Tibial nerve (tissue), 4 donors: ENCODE measurements around the gene TMA7. TPM values are rescaled to one million over a fixed set of nuclear protein-coding genes. Genes with fewer than 3 reads are reported as not detected.
A peak's percentile ranks its signal among the peaks of the same experiment; 100 is the strongest.

ENCODE experiments used
- DNase-seq, 2 donors: peaks; one replicate each; pipeline ENCODE4 v3.0.0-alpha.2; 2019; ENCODE audit warnings: low spot score in 2 of 2
- H3K27ac ChIP-seq, 4 donors: fragments of 200-600 bp; sonication (generic) in 3 of 4; one replicate each; pipeline ENCODE4 v1.5.1; 2017 to 2019; ENCODE audit warnings: mild to moderate bottlenecking in 1 of 4
- H3K27me3 ChIP-seq, 2 donors: fragments of 200-600 bp; sonication (generic) in 1 of 2; one replicate each; pipeline versions ENCODE4 v1.5.1 to v1.6.0; 2017 to 2019
- H3K36me3 ChIP-seq, 3 donors: fragments of 200-600 bp; sonication (generic); one replicate each; pipeline ENCODE4 v1.5.1; 2018 to 2019
- H3K4me1 ChIP-seq, 4 donors: fragments of 200-600 bp; sonication (generic) in 3 of 4; one replicate each; pipeline ENCODE4 v1.5.1; 2017 to 2019
- H3K4me3 ChIP-seq, 4 donors: fragments of 200-600 bp; sonication (generic) in 3 of 4; one replicate each; pipeline ENCODE4 v1.5.1; 2017 to 2019; ENCODE audit warnings: mild to moderate bottlenecking in 1 of 4, moderate library complexity in 1 of 4
- H3K9me3 ChIP-seq, 4 donors: fragments of 200-600 bp; sonication (generic) in 3 of 4; one replicate each; pipeline ENCODE4 v1.5.1; 2017 to 2019
- EP300 ChIP-seq, 2 donors: sonication (generic); formaldehyde crosslinking; IDR thresholded peaks; one replicate each; pipeline ENCODE4 v1.6.1; 2017; ENCODE audit warnings: antibody characterized with exemption in 2 of 2, mild to moderate bottlenecking in 1 of 2
- POLR2A ChIP-seq, 2 donors: fragments of 450-650 bp; IDR thresholded peaks; one replicate each; pipeline ENCODE4 v1.6.1; 2017; ENCODE audit warnings: antibody characterized with exemption in 2 of 2, mild to moderate bottlenecking in 2 of 2, moderate library complexity in 2 of 2
- WGBS, 2 donors: methylation state at CpG; one replicate each; pipeline ENCODE4 v1.1.5; 2018; 5-methylcytosine and 5-hydroxymethylcytosine counted together
- total RNA-seq, 4 donors: library from RNA; depleted of rRNA; stranded (reverse); fragments of >200 nt; gene quantifications; one replicate each; pipeline ENCODE4 v1.1.0, GENCODE V29; 2016
- TF ChIP-seq, protein P1 (sequence below), 5 experiments: fragments of 200-600 bp in 3 of 5; fragments of 450-650 bp in 2 of 5; sonication (generic) in 3 of 5; IDR thresholded peaks; one replicate each; pipeline ENCODE4 v1.5.1; 2016 to 2019; ENCODE audit warnings: antibody characterized with exemption in 5 of 5, mild to moderate bottlenecking in 3 of 5, moderate library complexity in 2 of 5

Gene TMA7
- total RNA-seq, 4 donors from 2014 or later = 212 to 380 (median 291) TPM

DNA sequence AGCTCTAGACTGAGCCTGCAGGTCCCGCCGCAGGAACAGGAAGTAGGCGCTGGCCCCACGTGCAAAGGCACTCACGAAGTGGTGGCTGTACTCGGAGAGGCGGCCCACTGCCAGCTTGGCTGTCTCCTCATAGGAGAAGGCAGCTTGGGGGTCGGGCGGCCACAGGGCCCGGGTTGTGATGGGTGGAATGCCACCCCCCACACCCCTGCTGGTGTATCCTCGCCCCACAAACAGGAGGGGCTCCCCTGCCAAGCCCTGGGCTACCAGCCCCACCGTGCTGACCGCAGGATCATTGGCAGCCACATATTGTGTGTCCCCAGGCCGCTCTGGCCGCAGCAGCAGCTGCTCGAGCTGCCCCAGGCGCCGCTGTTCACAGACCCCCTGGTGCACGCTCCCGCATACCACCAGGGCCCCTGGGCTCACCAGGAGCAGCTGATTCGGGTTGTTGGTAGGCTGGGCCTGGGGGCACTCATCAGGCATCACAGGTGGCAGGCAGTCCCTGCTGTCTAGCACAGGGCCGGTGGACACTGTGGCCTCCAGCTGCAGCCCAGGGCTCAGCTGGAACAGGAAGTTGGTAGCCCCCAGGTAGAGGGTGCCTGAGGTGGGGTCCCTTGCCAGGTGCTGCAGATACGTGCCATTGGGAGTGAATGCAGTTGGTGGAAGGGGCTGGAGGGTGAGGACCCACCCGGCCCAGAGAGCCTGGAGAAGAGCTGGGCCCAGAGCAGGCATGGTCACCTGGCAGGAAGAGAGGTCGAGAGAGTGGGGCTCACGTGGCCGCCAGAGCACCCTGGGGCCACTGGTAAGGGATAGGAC is 16.0 kb upstream of the TMA7 start:
- Histone ChIP-seq H3K27ac (peak overlapping the region; percentile 95 to 98 (median 96)), H3K27me3 (no peaks in the 10 kb centered on the region), H3K4me3 (no peak overlapping the region), H3K9me3 (no peaks in the 10 kb centered on the region), H3K4me1 (peaks cover 0 to 80% (median 37%) of the 10 kb centered on the region in 4 donors), H3K36me3 (peaks cover 0 to 48% (median 3%) of the 10 kb centered on the region in 3 donors)
- DNase-seq = no peak
- 85 to 91% methylated on average over 14 to 26 of the region's 27 CpGs for WGBS, 2 donors
- TF ChIP-seq EP300 (IDR thresholded peaks at IDR 0.05) (no peak), POLR2A (IDR thresholded peaks at IDR 0.05) (no peak)

DNA sequence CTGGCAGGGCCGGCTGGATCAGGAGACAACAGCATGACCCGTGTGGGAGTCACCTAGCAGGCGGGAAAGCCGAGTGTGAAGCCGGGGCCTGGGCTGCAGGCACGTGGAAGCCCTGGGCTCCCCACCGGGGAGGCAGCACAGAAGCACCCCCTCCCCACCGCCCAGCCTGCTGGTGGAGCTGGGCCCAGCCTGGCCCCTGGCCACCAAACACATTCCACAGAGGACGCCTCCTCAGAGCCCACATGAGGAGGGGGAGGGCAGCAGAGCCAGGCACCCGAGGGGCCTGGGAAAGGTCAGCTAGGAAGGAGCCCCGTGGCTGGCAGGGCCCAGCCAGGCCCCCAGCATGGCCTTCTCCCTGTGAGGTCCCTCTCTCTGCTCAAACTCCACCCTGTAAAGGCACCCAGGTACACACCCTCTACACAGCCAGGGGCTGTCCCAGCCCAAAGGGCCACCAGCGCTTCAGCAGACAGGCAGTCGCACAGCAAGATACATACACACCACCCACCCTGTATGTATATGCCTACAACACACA is 14.7 kb upstream of the TMA7 start:
- Histone ChIP-seq H3K36me3 (peaks cover 0 to 36% (median 3%) of the 10 kb centered on the region in 3 donors), H3K27me3 (no peaks in the 10 kb centered on the region), H3K9me3 (no peaks in the 10 kb centered on the region), H3K4me3 (peak overlapping the region in 1 of 4 donors; percentile 13), H3K4me1 (peaks cover 0 to 87% (median 39%) of the 10 kb centered on the region in 4 donors), H3K27ac (peak overlapping the region; percentile 95 to 98 (median 96))
- TF ChIP-seq POLR2A (IDR thresholded peaks at IDR 0.05) (no peak), EP300 (IDR thresholded peaks at IDR 0.05) (no peak)
- TF ChIP-seq, protein P1, sequence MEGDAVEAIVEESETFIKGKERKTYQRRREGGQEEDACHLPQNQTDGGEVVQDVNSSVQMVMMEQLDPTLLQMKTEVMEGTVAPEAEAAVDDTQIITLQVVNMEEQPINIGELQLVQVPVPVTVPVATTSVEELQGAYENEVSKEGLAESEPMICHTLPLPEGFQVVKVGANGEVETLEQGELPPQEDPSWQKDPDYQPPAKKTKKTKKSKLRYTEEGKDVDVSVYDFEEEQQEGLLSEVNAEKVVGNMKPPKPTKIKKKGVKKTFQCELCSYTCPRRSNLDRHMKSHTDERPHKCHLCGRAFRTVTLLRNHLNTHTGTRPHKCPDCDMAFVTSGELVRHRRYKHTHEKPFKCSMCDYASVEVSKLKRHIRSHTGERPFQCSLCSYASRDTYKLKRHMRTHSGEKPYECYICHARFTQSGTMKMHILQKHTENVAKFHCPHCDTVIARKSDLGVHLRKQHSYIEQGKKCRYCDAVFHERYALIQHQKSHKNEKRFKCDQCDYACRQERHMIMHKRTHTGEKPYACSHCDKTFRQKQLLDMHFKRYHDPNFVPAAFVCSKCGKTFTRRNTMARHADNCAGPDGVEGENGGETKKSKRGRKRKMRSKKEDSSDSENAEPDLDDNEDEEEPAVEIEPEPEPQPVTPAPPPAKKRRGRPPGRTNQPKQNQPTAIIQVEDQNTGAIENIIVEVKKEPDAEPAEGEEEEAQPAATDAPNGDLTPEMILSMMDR (IDR thresholded peaks at IDR 0.05) = no peak
- 24 to 42% methylated on average over 11 to 13 of the region's 13 CpGs for WGBS, 2 donors
- DNase-seq = no peak

DNA sequence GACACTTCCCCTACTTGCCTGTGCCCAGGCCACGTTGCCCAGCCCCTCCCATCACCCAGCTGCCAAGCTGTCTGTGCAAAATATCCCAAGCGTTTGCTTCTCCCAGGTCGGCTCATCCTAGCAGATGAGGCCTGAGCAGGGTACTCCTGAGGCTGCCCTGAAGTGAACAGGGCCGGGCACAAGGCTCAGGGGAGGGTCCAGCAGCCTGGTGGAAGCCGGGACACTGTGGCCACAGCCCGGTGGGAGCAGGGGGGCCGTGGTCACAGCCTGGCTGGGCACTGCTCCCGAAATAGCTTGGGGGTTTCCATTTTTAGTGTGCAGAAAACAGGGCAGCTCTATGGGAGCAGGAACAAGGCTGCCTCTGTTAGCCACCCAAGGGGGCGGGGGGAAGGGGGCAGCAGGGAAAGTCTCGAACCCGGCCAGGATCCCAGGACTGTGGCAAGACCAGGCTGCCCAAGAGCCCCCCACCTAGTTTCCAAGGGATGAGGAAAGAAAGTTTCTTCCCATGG is 13.6 kb upstream of the TMA7 start:
- no peaks in the 10 kb centered on the region for H3K27me3 ChIP-seq
- DNase-seq = no peak
- peaks cover 0 to 92% (median 41%) of the 10 kb centered on the region in 4 donors for H3K4me1 ChIP-seq
- H3K27ac ChIP-seq = peak overlapping the region; percentile 95 to 98 (median 96)
- no peaks in the 10 kb centered on the region for H3K9me3 ChIP-seq
- TF ChIP-seq, protein P1 (IDR thresholded peaks at IDR 0.05) = no peak
- TF ChIP-seq EP300 (IDR thresholded peaks at IDR 0.05) (peak in 1 of 2 donors; percentile 19), POLR2A (IDR thresholded peaks at IDR 0.05) (no peak)
- peak overlapping the region in 3 of 4 donors; percentile 2 to 78 (median 18) for H3K4me3 ChIP-seq
- H3K36me3 ChIP-seq = peaks cover 0 to 25% (median 3%) of the 10 kb centered on the region in 3 donors
- WGBS, 2 donors = 38 to 42% methylated on average over 11 of the region's 11 CpGs

DNA sequence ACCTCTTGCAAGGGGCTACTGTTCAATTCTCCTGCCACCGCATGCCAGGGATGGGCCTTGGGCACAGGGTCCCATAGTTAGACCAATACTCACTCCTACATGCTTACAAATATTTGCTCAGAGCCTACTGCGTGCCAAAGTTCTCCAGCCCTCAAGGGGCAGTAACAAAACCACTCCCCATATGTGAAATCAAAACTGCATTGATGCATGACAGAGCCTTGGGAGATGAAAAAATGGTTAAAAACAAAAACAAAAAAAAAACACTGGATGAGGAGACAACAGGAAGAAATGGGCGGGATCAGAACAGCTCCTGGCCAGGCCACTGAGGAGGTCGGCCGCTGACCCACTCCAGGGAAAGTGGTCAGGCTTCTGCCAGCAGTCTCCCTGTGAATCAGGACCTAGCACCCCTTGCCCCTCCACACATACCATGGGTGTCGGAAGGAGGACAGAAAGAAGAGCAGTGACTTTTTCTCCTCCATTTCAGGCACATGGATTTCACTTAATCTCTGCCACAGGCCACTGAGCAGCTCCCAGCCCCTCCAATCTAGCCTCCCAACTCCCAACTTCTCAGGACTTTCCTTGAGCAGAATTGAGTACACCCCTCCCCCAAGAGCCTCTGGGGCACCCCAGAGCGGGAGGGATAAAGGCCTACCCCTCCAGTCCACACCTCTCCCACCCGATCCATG is 13.0 kb upstream of the TMA7 start:
- H3K4me3 ChIP-seq = peak overlapping the region in 3 of 4 donors; percentile 27 to 78 (median 74)
- peak in 1 of 2 donors; percentile 50 for TF ChIP-seq EP300 (IDR thresholded peaks at IDR 0.05)
- TF ChIP-seq, protein P1 (IDR thresholded peaks at IDR 0.05) = no peak
- TF ChIP-seq POLR2A (IDR thresholded peaks at IDR 0.05) = peak in 1 of 2 donors; percentile 46
- H3K4me1 ChIP-seq = peaks cover 0 to 89% (median 41%) of the 10 kb centered on the region in 4 donors
- no peaks in the 10 kb centered on the region for H3K27me3 ChIP-seq
- H3K9me3 ChIP-seq = no peaks in the 10 kb centered on the region
- 19 to 26% methylated on average over 8 of the region's 8 CpGs for WGBS, 2 donors
- DNase-seq = no peak
- H3K27ac ChIP-seq = peak overlapping the region; percentile 95 to 98 (median 96)
- H3K36me3 ChIP-seq = peaks cover 0 to 20% (median 3%) of the 10 kb centered on the region in 3 donors

DNA sequence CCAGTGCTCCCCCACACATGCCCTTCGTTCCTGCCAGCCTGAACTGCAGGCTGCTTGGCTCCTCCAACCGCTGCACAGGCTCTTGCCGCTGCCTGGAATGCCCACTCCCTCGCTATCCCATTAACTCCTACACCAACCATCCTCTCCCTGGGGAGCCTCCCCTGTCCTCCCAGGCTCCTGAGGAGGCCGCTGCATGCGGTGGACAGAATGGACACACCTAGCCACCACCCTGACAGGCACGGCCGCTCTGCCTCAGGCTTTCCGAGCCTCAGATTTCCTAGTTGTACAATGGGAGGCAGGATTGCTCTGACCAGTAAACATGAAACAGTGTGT is 12.5 kb upstream of the TMA7 start:
- Histone ChIP-seq H3K9me3 (no peaks in the 10 kb centered on the region), H3K27ac (peak overlapping the region; percentile 95 to 98 (median 96)), H3K36me3 (peaks cover 0 to 21% (median 3%) of the 10 kb centered on the region in 3 donors), H3K4me1 (peaks cover 0 to 89% (median 41%) of the 10 kb centered on the region in 4 donors), H3K27me3 (no peaks in the 10 kb centered on the region), H3K4me3 (peak overlapping the region in 3 of 4 donors; percentile 27 to 78 (median 74))
- TF ChIP-seq POLR2A (IDR thresholded peaks at IDR 0.05) = no peak
- 56 to 60% methylated on average over 9 of the region's 9 CpGs for WGBS, 2 donors
- DNase-seq = no peak
